Fibroblast of gingiva (primary cell): Measurements from ENCODE around the gene MAP3K14.

Experiments
- DNase-seq: peaks from one replicate; pipeline ENCODE4 v3.0.0-alpha.2; 2011; ENCODE audit warnings: low read depth

The MAP3K14 gene

GRCh38 chr17:45282683-45283644 is 33.9 kb downstream of the MAP3K14 start:
- DNase-seq = no peak

DNA sequence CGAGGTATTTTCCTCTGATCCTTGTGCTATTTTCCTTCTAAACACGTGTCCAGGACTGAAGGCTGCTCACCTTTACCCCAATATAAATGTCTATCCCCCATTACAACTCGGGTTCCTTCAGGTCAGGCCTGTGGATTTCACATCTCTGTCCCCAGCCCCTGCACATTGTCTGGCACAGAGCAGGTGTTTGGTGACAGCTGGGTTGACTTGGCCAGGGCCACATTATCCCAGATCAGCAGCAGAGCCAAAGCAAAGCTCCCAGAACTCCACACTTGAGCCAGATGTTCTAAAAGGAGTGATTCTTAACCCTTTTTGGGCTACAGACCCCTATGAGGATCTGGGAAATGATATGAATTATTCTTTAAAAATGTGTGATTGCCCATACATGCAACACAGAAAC is 36.9 kb downstream of the MAP3K14 start:
- DNase-seq = no peak

- DNase-seq = peak; percentile 70
Measured at GRCh38 chr17:45277992-45278391, 38.8 kb downstream of the MAP3K14 start.

DNA sequence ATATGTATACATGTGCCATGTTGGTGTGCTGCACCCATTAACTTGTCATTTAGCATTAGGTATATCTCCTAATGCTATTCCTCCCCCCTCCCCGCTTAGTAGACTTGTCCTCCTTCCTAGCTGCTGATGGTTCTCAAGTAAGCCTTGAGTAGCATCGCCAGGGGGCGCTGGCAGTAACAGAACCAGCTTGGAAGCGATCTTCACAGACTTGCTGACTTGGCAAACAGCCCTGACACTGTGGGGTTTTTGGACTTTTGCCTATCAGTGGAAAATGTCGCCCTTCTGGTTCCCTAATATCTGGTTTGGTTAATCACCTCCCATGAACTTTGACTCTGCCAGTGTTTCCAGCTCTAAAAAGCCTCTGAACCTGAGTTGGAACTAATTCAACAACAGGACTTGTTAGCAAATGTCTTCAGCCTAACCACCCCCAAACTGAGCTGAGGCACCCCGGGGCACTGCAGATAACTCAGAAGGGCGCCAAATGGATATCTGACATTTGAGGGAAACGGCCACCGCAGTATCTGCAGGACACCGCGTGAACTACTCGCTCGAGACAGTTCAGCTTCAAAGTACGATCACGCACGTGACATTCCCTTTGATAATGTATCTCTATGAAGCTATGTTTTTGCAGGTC is 39.5 kb downstream of the MAP3K14 start:
- DNase-seq = peak; percentile 82

DNA sequence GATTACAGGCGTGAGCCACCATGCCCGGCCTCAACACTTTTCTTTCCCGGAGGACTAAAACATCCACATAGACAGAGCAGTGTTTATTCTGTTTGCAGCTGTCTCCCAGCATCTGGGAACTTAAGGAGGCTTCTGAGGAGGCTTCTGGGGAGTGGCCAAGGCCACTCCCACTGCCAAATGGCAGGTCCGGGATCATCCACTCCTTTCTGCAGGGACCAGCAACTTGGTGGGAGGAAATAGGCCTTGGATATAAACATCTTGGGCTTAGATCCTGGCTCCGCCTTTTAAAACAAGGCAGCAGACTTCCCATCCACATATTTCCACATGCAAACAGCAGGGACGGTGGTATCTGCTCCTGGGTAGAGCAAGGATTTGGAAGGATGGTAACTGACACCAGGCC is 40.8 kb downstream of the MAP3K14 start:
- peak; percentile 51 for DNase-seq

- DNase-seq = no peak
Measured at GRCh38 chr17:45274033-45274432, 42.8 kb downstream of the MAP3K14 start.

GRCh38 chr17:45273551-45273957 is 43.3 kb downstream of the MAP3K14 start:
- no peak for DNase-seq

- no peak for DNase-seq
Measured at GRCh38 chr17:45271603-45272002, 45.2 kb downstream of the MAP3K14 start.

DNA sequence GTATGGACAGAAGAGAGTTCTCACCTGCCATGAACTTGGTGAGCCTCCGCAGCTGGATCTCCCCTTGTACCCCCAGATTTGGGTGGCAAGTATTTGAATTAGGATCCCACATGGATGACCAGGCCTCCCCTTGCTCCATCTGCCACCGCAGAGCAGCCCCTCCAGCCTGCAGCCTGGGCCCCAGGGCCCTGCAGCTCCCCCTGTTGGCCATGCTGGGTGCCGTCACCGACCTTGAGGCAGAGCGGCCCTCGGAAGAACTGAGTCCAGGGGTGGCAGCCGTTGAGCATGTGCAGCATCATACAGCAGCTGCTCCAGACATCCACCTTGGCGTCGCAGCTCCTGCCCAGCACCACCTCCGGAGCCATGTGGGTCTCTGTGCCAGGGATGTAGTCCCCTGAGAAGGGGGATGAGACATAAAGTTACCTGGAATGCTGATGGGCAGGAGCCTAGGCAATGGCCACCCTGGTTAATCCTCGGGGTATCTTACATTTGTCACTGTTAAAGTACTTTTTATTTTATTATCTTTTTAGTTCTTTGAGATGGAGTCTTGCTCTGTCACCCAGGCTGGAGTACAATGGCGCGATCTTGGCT is 45.9 kb downstream of the MAP3K14 start:
- DNase-seq = no peak

DNA sequence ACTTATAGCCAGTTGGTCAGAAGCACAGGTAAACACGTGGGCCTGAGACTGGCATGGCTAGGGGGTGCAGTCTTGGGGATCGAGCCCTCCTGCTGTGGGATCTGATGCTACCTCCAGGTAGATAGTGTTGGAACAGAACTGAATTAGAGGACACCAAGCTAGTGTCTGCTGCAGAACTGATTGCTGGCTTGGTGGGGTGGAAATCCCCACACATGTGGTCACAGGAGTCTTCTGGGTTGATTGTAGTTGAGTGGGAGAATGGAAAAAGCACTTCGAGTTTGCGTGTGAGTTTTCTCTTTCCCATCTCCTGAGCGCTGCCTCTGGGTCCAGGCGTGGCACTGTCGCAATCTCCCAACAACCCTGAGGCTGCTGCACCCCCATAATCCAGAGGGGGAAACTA is 46.9 kb downstream of the MAP3K14 start:
- no peak for DNase-seq

- no peak for DNase-seq
Measured at GRCh38 chr17:45267436-45268055, 49.3 kb downstream of the MAP3K14 start.

DNA sequence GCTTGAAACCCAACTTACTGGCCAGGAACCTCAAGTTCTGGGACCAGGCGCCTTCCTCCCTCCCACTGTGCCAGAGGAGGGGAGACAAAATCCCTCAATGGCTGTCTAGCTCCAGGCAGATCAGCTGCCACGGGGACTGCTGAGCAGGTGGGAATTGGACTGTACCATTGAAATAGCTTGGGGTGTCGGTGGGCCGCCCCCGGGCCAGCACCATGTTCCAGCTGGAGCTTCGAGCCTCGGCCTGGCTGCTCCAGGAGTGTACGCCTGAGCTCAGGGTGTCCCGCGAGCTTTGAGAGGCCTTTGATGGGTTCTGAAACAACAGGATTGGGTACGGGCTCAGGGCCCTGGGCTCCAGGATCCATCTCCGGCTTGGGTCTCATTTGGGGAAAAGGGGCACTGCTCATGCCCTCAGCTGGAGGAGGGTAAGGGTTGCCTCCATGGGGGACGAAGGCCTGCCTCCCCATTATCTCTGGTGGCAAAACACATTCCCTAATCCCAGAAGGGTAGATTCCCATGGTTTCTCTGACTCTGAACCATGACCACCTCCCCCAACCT is 50.4 kb downstream of the MAP3K14 start:
- DNase-seq = no peak

DNA sequence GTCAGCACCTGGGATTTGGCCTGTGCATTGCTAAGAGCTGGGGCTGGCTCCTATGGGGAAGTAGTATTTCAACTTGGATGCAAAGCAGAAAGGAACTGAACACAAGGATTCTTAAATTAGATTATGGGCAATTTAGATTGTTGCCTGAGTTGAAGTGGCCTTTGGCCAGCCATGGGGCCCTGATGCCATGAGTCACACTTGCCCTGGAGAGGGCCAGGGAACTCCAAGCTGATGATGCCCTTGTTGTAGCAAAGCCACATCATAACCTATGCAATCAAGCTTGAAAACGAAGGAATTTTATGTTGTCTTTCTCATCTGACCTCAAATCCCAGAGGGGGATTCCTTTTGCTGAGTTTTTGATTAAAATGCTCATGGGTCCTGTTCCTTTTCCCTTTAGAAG is 51.0 kb downstream of the MAP3K14 start:
- DNase-seq = peak; percentile 97

GRCh38 chr17:45264988-45265387 is 51.8 kb downstream of the MAP3K14 start:
- DNase-seq = no peak

DNA sequence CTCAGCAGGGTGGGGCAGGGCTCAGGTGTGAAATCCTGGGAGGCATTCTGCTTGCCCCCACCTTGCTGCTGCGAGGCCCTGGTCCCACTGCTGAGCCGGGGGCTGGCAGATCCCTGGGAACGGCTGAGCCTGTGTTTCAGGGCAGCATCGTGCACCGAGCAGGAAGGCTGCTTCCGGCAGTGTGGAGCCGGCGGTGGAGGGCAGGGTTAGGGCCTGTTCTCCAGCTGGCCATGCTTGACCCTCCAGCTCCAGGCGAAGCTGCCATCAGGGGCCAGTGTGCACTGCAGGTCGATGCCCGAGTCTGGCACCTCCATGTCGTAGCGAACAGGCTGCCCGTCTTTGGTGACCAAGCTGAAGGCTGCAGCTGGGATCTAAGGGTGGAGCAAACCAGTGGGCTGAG is 52.4 kb downstream of the MAP3K14 start:
- DNase-seq = no peak

GRCh38 chr17:45263477-45263860 is 53.4 kb downstream of the MAP3K14 start:
- no peak for DNase-seq

DNA sequence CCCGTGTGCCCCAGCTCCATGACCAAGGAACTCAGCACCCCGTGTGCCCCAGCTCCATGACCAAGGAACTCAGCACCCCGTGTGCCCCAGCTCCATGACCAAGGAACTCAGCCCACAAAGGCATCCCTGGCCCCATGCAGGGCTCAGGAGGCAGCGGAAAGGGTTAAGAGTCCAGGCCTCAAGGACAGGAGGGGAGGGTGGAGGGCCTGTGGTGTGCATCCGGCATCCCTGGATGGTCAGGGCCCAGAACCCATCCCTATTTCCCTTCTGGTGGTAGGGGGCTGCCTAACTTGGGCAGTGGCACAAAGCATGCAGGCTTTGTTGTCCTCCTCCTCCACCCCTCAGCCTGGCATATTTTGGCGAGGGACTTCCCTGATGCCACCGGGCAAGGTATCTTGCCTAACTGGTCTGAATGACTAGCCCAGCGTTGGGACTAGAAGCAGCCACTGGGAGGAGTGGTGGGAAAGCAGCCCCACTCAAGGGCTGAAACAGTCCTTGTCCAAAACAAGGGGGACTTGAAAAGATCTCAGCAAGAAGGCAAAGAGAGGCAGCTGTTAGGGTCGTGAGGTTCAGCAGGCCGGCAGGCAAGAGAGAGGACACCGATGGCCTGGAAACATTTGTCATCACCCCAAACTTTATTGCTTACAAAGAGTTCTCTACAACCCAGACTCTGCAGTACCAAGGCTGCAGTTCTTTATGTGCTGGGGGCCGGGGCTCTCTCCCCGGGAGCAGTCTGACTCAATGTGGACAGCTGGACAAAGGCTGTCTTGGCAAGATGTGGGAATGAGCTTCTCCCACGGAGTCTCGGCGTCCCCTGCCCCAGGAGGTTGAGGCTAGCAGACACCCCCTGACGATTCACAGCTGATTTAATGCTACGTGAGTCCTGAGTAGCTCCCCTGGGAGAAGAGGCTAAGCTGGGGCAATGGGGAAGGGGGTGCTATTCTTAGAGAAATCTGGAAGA is 54.0 kb downstream of the MAP3K14 start:
- peak; percentile 22 for DNase-seq

DNA sequence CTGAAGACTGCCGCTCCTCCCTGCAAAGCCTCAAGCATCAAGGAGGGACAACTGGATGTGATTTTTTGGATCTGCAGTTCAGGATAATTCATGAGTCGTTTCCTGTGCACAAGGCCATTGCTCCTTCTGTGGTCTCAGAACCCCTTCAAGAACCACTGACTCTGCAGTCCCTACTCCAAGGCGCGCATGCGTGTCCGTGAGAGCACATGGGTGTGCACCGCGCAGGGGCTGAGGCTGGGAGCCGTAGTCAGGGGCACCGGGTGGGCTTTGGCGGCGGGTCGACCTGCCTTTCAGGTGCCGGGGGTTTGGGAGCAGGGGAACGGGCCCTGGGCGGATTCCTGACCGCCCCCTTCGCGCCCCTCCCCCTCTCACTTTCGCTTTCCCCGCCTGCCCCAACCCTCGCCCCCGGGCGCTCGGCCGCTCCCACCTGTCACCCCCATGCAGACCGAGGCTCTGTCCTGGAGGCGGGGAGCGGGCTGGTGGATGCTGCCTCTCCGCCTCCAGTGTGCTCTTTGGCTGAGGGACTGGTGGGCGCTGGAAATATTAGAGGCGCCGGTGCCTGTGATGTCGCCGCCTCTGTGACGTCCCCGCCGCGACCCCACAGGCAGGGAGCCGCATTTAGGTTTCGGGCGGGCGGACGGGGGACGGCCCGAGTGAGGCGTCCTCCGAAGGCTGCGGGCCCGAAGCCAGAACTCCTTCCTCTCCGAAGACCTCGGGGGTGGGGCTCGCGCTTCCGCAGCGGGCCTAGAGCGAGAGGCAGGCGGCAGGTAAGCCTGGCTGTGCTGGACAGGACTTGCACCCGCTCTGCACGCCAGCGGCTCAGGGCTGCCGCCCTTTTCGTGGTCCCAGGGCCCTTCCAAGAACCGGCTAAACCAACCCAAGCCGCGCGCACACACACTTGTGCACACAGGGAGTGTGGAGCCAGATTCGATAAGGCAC is 55.0 kb downstream of the MAP3K14 start, which contains the start of gene SPATA32:
Gene SPATA32 (minus strand): TSS at position 518 of the 939 bp plus-strand sequence. CDS start 78 bp downstream, at position 440.
- DNase-seq = no peak

DNA sequence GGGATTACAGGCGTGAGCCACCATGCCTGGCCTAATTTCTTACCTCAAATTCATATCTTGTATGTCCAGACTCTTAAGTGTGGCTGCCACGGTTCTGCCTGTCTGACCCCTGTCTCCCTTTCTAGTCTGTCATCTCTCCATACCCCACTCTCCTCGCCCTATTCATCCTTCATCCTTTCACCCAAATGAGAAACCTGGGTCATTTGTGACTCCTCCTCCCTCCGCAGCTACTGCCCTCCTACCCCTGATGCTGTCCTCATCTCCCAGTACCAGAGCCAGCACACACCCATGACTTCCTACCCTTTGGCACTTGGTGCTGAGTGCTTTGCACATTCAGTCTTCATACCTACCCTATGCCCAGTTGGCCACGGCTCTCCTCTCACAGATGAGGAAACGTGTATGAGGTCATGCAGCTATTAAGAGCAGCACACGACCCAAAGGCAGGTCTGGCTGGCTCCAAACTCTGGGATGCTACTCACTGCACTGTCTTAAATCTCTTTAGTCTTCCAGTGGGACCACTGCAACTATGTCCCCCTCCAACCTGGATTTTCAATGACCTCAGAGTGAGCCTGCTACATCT is 56.5 kb downstream of the MAP3K14 start:
- DNase-seq = peak; percentile 33
